HCT116 (cell line): ENCODE data around the gene RWDD4.

Experiments
- CBX3 ChIP-seq: IDR thresholded peaks from 2 replicates; pipeline ENCODE4 v1.6.1; 2012; ENCODE audit warnings: low read depth
- CEBPB ChIP-seq: IDR thresholded peaks from 2 replicates; pipeline ENCODE4 v1.6.1; 2012; ENCODE audit warnings: low read depth
- ELF1 ChIP-seq: IDR thresholded peaks from 2 replicates; pipeline ENCODE4 v1.6.1; 2012; ENCODE audit warnings: low read depth, borderline replicate concordance
- POLR2A ChIP-seq: IDR thresholded peaks from 2 replicates; pipeline ENCODE4 v1.7.0; 2011; ENCODE audit warnings: borderline replicate concordance; ENCODE audit not compliant: insufficient read depth, insufficient read length; ENCODE audit errors: extremely low read depth
- POLR2AphosphoS5 ChIP-seq: IDR thresholded peaks from 2 replicates; pipeline ENCODE4 v1.6.1; 2011; ENCODE audit warnings: mild to moderate bottlenecking, low read depth, low read length, moderate library complexity
- RAD21 ChIP-seq: IDR thresholded peaks from 2 replicates; pipeline ENCODE4 v1.6.1; 2012; ENCODE audit warnings: low read depth, mild to moderate bottlenecking
- TCF7L2 ChIP-seq: IDR thresholded peaks from 2 replicates; pipeline ENCODE4 v1.7.0; 2011; ENCODE audit warnings: borderline replicate concordance, inconsistent platforms; ENCODE audit not compliant: insufficient read depth, insufficient read length; ENCODE audit errors: extremely low read depth
- YY1 ChIP-seq: IDR thresholded peaks from 2 replicates; pipeline ENCODE4 v1.6.1; 2011; ENCODE audit warnings: low read length, low read depth, moderate library complexity, mild to moderate bottlenecking; ENCODE audit not compliant: insufficient replicate concordance; ENCODE audit errors: extremely low read depth
- TF ChIP-seq, protein P1 (sequence below): IDR thresholded peaks from 2 replicates; pipeline ENCODE4 v1.6.1; 2011; ENCODE audit warnings: mild to moderate bottlenecking, low read length, moderate library complexity; ENCODE audit not compliant: insufficient replicate concordance; ENCODE audit errors: extremely low read depth
- TF ChIP-seq, protein P2 (sequence below), 3 experiments: fragments of 200-600 bp in 1 of 3; sonication (generic) in 1 of 3; IDR thresholded peaks in 2 of 3; conservative IDR thresholded peaks in 1 of 3; 2 replicates each; pipeline ENCODE4 v1.5.1; 2012 to 2017; ENCODE audit warnings: low read depth in 2 of 3, low read length in 2 of 3, antibody characterized with exemption in 1 of 3, borderline replicate concordance in 1 of 3, control low read depth in 1 of 3, mild to moderate bottlenecking in 1 of 3, mixed read lengths in 1 of 3, mixed run types in 1 of 3, moderate library complexity in 1 of 3; ENCODE audit not compliant: insufficient read depth in 1 of 3
- TF ChIP-seq, protein P3 (sequence below): IDR thresholded peaks from 2 replicates; pipeline ENCODE4 v1.6.1; 2012

DNA sequence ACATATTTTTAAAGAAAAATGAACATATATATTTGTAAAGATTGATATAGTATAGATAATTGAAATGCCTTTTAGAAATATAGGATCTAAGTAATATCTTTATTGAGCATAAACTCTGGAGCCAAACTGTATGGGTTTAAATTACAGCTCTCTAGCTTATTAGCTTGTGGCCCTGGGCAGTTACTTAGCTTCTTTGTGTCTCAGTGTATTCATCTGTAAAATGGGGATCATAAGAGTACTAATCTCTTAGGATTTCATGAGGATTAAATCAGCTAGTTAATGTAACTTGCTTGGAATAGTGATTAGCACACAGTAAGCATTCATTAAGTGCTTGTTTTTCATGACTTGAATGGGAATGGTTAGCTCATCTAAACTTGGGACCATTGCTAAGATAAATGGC is 32.9 kb upstream of the RWDD4 start:
- no peak for TF ChIP-seq POLR2A
- TF ChIP-seq, protein P1, sequence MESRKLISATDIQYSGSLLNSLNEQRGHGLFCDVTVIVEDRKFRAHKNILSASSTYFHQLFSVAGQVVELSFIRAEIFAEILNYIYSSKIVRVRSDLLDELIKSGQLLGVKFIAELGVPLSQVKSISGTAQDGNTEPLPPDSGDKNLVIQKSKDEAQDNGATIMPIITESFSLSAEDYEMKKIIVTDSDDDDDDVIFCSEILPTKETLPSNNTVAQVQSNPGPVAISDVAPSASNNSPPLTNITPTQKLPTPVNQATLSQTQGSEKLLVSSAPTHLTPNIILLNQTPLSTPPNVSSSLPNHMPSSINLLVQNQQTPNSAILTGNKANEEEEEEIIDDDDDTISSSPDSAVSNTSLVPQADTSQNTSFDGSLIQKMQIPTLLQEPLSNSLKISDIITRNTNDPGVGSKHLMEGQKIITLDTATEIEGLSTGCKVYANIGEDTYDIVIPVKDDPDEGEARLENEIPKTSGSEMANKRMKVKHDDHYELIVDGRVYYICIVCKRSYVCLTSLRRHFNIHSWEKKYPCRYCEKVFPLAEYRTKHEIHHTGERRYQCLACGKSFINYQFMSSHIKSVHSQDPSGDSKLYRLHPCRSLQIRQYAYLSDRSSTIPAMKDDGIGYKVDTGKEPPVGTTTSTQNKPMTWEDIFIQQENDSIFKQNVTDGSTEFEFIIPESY: no peak
- TF ChIP-seq, protein P2, sequence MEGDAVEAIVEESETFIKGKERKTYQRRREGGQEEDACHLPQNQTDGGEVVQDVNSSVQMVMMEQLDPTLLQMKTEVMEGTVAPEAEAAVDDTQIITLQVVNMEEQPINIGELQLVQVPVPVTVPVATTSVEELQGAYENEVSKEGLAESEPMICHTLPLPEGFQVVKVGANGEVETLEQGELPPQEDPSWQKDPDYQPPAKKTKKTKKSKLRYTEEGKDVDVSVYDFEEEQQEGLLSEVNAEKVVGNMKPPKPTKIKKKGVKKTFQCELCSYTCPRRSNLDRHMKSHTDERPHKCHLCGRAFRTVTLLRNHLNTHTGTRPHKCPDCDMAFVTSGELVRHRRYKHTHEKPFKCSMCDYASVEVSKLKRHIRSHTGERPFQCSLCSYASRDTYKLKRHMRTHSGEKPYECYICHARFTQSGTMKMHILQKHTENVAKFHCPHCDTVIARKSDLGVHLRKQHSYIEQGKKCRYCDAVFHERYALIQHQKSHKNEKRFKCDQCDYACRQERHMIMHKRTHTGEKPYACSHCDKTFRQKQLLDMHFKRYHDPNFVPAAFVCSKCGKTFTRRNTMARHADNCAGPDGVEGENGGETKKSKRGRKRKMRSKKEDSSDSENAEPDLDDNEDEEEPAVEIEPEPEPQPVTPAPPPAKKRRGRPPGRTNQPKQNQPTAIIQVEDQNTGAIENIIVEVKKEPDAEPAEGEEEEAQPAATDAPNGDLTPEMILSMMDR (IDR thresholded peaks at IDR 0.05 in 2 of 3, conservative IDR thresholded peaks at IDR 0.05 in 1 of 3; ENCODE audit: borderline replicate concordance in 1 of 3, insufficient read depth in 1 of 3, low read depth in 2 of 3, low read length in 2 of 3): no peak
- no peak for TF ChIP-seq RAD21
- no peak for TF ChIP-seq POLR2AphosphoS5
- TF ChIP-seq, protein P3, sequence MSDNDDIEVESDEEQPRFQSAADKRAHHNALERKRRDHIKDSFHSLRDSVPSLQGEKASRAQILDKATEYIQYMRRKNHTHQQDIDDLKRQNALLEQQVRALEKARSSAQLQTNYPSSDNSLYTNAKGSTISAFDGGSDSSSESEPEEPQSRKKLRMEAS: no peak
- TF ChIP-seq YY1: no peak
- TF ChIP-seq ELF1: no peak
- no peak for TF ChIP-seq TCF7L2
- no peak for TF ChIP-seq CBX3
- no peak for TF ChIP-seq CEBPB
